Astrocyte (in vitro differentiated cells and primary cell): ENCODE data around the gene ABCC8.

ENCODE experiments used
- CTCF ChIP-seq: IDR thresholded peaks from 2 replicates; pipeline ENCODE4 v1.5.1; 2011; ENCODE audit warnings: low read depth, mild to moderate bottlenecking, inconsistent platforms, low read length, moderate library complexity; ENCODE audit not compliant: insufficient read depth
- EZH2 ChIP-seq: IDR thresholded peaks from 2 replicates; pipeline ENCODE4 v1.6.1; 2012; ENCODE audit warnings: mild to moderate bottlenecking, low read length, inconsistent platforms; ENCODE audit not compliant: insufficient read depth

GRCh38 chr11:17510507-17511206 is 34.0 kb upstream of the ABCC8 start:
- TF ChIP-seq CTCF (no peak), EZH2 (no peak)
